ENCODE data around the gene PDE4D. TPM values are rescaled to one million over a fixed set of nuclear protein-coding genes. Genes with fewer than 3 reads are reported as not detected.

The PDE4D gene
- total RNA-seq, 4 donors from 2014 or later = 15.9 to 66.3 (median 48.7) TPM

GRCh38 chr5:59837071-59837470 is 56.5 kb downstream of the PDE4D start:
- DNase-seq (ENCODE audit: low spot score in 2 of 2) = no peak
- Histone ChIP-seq H3K36me3 (no peaks in the 10 kb centered on the region), H3K9me3 (no peaks in the 10 kb centered on the region), H3K4me1 (no peaks in the 10 kb centered on the region), H3K4me3 (no peak overlapping the region), H3K27me3 (no peaks in the 10 kb centered on the region), H3K27ac (no peak overlapping the region)
- 72 to 86% methylated on average over 1 of the region's 1 CpG for WGBS, 2 donors
- TF ChIP-seq CTCF (IDR thresholded peaks at IDR 0.05) (no peak), EP300 (IDR thresholded peaks at IDR 0.05) (no peak), POLR2A (IDR thresholded peaks at IDR 0.05) (no peak)

GRCh38 chr5:59835800-59836199 is 57.7 kb downstream of the PDE4D start:
- 83 to 84% methylated on average over 3 of the region's 3 CpGs for whole genome bisulfite sequencing, 2 donors
- no peak overlapping the region for H3K27ac ChIP-seq
- no peaks in the 10 kb centered on the region for H3K27me3 ChIP-seq
- no peak for DNase-seq (ENCODE audit: low spot score in 2 of 2)
- H3K4me1 ChIP-seq = peaks cover 0 to 7% (median 0%) of the 10 kb centered on the region in 4 donors
- H3K9me3 ChIP-seq = no peaks in the 10 kb centered on the region
- no peak overlapping the region for H3K4me3 ChIP-seq
- H3K36me3 ChIP-seq = no peaks in the 10 kb centered on the region
- TF ChIP-seq EP300 (IDR thresholded peaks at IDR 0.05) = no peak
- TF ChIP-seq POLR2A (IDR thresholded peaks at IDR 0.05) = no peak
- no peak for TF ChIP-seq CTCF (IDR thresholded peaks at IDR 0.05)

- TF ChIP-seq CTCF (IDR thresholded peaks at IDR 0.05) = no peak
- TF ChIP-seq EP300 (IDR thresholded peaks at IDR 0.05) = no peak
- TF ChIP-seq POLR2A (IDR thresholded peaks at IDR 0.05) = no peak
- DNase-seq (ENCODE audit: low spot score in 2 of 2) = no peak
- Histone ChIP-seq H3K27ac (no peak overlapping the region), H3K36me3 (no peaks in the 10 kb centered on the region), H3K4me1 (peaks cover 0 to 7% (median 0%) of the 10 kb centered on the region in 4 donors), H3K4me3 (no peak overlapping the region), H3K9me3 (no peaks in the 10 kb centered on the region), H3K27me3 (no peaks in the 10 kb centered on the region)
- WGBS, 2 donors = 46 to 60% methylated on average over 4 of the region's 4 CpGs
These were observed 60.1 kb downstream of the PDE4D start for GRCh38 chr5:59833448-59833847.

GRCh38 chr5:59832577-59833301 is 60.8 kb downstream of the PDE4D start:
- Histone ChIP-seq H3K36me3 (no peaks in the 10 kb centered on the region), H3K9me3 (no peaks in the 10 kb centered on the region), H3K4me1 (peaks cover 0 to 7% (median 0%) of the 10 kb centered on the region in 4 donors), H3K4me3 (no peak overlapping the region), H3K27ac (no peak overlapping the region), H3K27me3 (no peaks in the 10 kb centered on the region)
- DNase-seq (ENCODE audit: low spot score in 2 of 2) = no peak
- TF ChIP-seq CTCF (IDR thresholded peaks at IDR 0.05) = no peak
- TF ChIP-seq POLR2A (IDR thresholded peaks at IDR 0.05) = no peak
- no peak for TF ChIP-seq EP300 (IDR thresholded peaks at IDR 0.05)
- WGBS, 2 donors = 71 to 73% methylated on average over 7 of the region's 7 CpGs

GRCh38 chr5:59831326-59832010 is 62.1 kb downstream of the PDE4D start:
- no peaks in the 10 kb centered on the region for H3K36me3 ChIP-seq
- 51 to 52% methylated on average over 4 of the region's 4 CpGs for WGBS, 2 donors
- TF ChIP-seq POLR2A (IDR thresholded peaks at IDR 0.05) = no peak
- H3K4me3 ChIP-seq = no peak overlapping the region
- no peak overlapping the region for H3K27ac ChIP-seq
- DNase-seq (ENCODE audit: low spot score in 2 of 2) = no peak
- no peaks in the 10 kb centered on the region for H3K9me3 ChIP-seq
- no peaks in the 10 kb centered on the region for H3K27me3 ChIP-seq
- H3K4me1 ChIP-seq = peaks cover 0 to 7% (median 0%) of the 10 kb centered on the region in 4 donors

All from tibial nerve (tissue), 4 donors.